HEK293 (cell line): ENCODE data around the gene GCNA.

Experiments
- GLI4 ChIP-seq: fragments of 450-650 bp; formaldehyde crosslinking; IDR thresholded peaks from 2 replicates; pipeline ENCODE4 v1.5.1; 2016; ENCODE audit warnings: missing biosample characterization, missing genetic modification characterization
- MYNN ChIP-seq: fragments of 450-650 bp; formaldehyde crosslinking; IDR thresholded peaks from 2 replicates; pipeline ENCODE4 v1.5.1; 2016; ENCODE audit warnings: missing biosample characterization, missing genetic modification characterization, borderline replicate concordance
- SALL2 ChIP-seq: fragments of 450-650 bp; formaldehyde crosslinking; IDR thresholded peaks from 2 replicates; pipeline ENCODE4 v1.5.0; 2017; ENCODE audit warnings: missing biosample characterization, mild to moderate bottlenecking, missing genetic modification characterization, borderline replicate concordance
- YY2 ChIP-seq: fragments of 450-650 bp; formaldehyde crosslinking; IDR thresholded peaks from 2 replicates; pipeline ENCODE4 v1.5.1; 2016; ENCODE audit warnings: missing biosample characterization, missing genetic modification characterization
- ZNF274 ChIP-seq, 2 experiments: fragments of 200-500 bp in 1 of 2; fragments of 450-650 bp in 1 of 2; sonication (Bioruptor generic) in 1 of 2; formaldehyde crosslinking in 1 of 2; IDR thresholded peaks; 2 replicates each; pipeline versions ENCODE4 v1.5.1 to v1.6.1; 2014 to 2016; ENCODE audit warnings: borderline replicate concordance in 1 of 2, inconsistent platforms in 1 of 2, low read length in 1 of 2, missing biosample characterization in 1 of 2, missing genetic modification characterization in 1 of 2
- ZXDB ChIP-seq: fragments of 450-650 bp; formaldehyde crosslinking; IDR thresholded peaks from 2 replicates; pipeline ENCODE4 v1.5.1; 2016; ENCODE audit warnings: missing biosample characterization, missing genetic modification characterization
- TF ChIP-seq, protein P1 (sequence below): fragments of 450-650 bp; formaldehyde crosslinking; IDR thresholded peaks from 2 replicates; pipeline ENCODE4 v1.5.1; 2016; ENCODE audit warnings: missing biosample characterization, missing genetic modification characterization
- TF ChIP-seq, protein P2 (sequence below): fragments of 450-650 bp; formaldehyde crosslinking; IDR thresholded peaks from 2 replicates; pipeline ENCODE4 v1.5.1; 2016; ENCODE audit warnings: missing biosample characterization, missing genetic modification characterization
- TF ChIP-seq, protein P3 (sequence below): fragments of 450-650 bp; formaldehyde crosslinking; IDR thresholded peaks from 2 replicates; pipeline ENCODE4 v1.5.1; 2016; ENCODE audit warnings: missing biosample characterization, missing genetic modification characterization, borderline replicate concordance
- TF ChIP-seq, protein P4 (sequence below): fragments of 450-650 bp; formaldehyde crosslinking; IDR thresholded peaks from 2 replicates; pipeline ENCODE4 v1.5.1; 2016; ENCODE audit warnings: missing biosample characterization, missing genetic modification characterization

DNA sequence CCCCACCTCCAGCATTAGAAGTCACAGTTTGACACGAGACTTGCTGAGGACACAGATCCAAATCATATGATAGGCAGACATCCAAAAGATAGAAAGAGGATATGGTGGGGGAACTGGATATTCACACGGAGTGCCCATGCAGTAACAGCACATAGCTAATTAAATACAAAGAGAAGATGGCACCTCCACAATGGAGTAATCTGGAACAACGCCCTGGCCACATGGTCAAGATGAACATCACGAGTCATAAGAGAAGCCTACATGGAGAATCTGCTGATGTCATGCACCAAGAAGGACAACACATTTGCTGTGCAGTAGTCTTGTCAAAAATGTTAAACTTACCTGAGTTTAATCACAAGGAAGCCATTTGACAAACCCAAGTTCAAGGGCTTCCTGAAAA, 79.0 kb downstream of the GCNA start:
- TF ChIP-seq, protein P1, sequence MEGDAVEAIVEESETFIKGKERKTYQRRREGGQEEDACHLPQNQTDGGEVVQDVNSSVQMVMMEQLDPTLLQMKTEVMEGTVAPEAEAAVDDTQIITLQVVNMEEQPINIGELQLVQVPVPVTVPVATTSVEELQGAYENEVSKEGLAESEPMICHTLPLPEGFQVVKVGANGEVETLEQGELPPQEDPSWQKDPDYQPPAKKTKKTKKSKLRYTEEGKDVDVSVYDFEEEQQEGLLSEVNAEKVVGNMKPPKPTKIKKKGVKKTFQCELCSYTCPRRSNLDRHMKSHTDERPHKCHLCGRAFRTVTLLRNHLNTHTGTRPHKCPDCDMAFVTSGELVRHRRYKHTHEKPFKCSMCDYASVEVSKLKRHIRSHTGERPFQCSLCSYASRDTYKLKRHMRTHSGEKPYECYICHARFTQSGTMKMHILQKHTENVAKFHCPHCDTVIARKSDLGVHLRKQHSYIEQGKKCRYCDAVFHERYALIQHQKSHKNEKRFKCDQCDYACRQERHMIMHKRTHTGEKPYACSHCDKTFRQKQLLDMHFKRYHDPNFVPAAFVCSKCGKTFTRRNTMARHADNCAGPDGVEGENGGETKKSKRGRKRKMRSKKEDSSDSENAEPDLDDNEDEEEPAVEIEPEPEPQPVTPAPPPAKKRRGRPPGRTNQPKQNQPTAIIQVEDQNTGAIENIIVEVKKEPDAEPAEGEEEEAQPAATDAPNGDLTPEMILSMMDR (tag by site-specific recombination) = no peak
- TF ChIP-seq, protein P2, sequence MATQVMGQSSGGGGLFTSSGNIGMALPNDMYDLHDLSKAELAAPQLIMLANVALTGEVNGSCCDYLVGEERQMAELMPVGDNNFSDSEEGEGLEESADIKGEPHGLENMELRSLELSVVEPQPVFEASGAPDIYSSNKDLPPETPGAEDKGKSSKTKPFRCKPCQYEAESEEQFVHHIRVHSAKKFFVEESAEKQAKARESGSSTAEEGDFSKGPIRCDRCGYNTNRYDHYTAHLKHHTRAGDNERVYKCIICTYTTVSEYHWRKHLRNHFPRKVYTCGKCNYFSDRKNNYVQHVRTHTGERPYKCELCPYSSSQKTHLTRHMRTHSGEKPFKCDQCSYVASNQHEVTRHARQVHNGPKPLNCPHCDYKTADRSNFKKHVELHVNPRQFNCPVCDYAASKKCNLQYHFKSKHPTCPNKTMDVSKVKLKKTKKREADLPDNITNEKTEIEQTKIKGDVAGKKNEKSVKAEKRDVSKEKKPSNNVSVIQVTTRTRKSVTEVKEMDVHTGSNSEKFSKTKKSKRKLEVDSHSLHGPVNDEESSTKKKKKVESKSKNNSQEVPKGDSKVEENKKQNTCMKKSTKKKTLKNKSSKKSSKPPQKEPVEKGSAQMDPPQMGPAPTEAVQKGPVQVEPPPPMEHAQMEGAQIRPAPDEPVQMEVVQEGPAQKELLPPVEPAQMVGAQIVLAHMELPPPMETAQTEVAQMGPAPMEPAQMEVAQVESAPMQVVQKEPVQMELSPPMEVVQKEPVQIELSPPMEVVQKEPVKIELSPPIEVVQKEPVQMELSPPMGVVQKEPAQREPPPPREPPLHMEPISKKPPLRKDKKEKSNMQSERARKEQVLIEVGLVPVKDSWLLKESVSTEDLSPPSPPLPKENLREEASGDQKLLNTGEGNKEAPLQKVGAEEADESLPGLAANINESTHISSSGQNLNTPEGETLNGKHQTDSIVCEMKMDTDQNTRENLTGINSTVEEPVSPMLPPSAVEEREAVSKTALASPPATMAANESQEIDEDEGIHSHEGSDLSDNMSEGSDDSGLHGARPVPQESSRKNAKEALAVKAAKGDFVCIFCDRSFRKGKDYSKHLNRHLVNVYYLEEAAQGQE = no peak
- TF ChIP-seq, protein P3, sequence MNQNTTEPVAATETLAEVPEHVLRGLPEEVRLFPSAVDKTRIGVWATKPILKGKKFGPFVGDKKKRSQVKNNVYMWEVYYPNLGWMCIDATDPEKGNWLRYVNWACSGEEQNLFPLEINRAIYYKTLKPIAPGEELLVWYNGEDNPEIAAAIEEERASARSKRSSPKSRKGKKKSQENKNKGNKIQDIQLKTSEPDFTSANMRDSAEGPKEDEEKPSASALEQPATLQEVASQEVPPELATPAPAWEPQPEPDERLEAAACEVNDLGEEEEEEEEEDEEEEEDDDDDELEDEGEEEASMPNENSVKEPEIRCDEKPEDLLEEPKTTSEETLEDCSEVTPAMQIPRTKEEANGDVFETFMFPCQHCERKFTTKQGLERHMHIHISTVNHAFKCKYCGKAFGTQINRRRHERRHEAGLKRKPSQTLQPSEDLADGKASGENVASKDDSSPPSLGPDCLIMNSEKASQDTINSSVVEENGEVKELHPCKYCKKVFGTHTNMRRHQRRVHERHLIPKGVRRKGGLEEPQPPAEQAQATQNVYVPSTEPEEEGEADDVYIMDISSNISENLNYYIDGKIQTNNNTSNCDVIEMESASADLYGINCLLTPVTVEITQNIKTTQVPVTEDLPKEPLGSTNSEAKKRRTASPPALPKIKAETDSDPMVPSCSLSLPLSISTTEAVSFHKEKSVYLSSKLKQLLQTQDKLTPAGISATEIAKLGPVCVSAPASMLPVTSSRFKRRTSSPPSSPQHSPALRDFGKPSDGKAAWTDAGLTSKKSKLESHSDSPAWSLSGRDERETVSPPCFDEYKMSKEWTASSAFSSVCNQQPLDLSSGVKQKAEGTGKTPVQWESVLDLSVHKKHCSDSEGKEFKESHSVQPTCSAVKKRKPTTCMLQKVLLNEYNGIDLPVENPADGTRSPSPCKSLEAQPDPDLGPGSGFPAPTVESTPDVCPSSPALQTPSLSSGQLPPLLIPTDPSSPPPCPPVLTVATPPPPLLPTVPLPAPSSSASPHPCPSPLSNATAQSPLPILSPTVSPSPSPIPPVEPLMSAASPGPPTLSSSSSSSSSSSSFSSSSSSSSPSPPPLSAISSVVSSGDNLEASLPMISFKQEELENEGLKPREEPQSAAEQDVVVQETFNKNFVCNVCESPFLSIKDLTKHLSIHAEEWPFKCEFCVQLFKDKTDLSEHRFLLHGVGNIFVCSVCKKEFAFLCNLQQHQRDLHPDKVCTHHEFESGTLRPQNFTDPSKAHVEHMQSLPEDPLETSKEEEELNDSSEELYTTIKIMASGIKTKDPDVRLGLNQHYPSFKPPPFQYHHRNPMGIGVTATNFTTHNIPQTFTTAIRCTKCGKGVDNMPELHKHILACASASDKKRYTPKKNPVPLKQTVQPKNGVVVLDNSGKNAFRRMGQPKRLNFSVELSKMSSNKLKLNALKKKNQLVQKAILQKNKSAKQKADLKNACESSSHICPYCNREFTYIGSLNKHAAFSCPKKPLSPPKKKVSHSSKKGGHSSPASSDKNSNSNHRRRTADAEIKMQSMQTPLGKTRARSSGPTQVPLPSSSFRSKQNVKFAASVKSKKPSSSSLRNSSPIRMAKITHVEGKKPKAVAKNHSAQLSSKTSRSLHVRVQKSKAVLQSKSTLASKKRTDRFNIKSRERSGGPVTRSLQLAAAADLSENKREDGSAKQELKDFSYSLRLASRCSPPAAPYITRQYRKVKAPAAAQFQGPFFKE (tag by site-specific recombination) = no peak
- TF ChIP-seq, protein P4, sequence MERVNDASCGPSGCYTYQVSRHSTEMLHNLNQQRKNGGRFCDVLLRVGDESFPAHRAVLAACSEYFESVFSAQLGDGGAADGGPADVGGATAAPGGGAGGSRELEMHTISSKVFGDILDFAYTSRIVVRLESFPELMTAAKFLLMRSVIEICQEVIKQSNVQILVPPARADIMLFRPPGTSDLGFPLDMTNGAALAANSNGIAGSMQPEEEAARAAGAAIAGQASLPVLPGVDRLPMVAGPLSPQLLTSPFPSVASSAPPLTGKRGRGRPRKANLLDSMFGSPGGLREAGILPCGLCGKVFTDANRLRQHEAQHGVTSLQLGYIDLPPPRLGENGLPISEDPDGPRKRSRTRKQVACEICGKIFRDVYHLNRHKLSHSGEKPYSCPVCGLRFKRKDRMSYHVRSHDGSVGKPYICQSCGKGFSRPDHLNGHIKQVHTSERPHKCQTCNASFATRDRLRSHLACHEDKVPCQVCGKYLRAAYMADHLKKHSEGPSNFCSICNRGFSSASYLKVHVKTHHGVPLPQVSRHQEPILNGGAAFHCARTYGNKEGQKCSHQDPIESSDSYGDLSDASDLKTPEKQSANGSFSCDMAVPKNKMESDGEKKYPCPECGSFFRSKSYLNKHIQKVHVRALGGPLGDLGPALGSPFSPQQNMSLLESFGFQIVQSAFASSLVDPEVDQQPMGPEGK (tag by site-specific recombination) = no peak
- TF ChIP-seq MYNN (no peak), SALL2 (tag by site-specific recombination) (no peak), ZXDB (no peak), GLI4 (tag by site-specific recombination) (no peak), YY2 (no peak), ZNF274 (IDR thresholded peaks at IDR 0.05; ENCODE audit: low read length) (no peak), ZNF274 (tag by site-specific recombination; IDR thresholded peaks at IDR 0.05; ENCODE audit: borderline replicate concordance) (no peak)
